Neural cell (in vitro differentiated cells): ENCODE measurements around the gene BRINP1. TPM values are rescaled to one million over a fixed set of nuclear protein-coding genes. Genes with fewer than 3 reads are reported as not detected.

Experiments used
- H2AFZ ChIP-seq: fragments of 200-600, 300-800 bp; sonication (generic), shearing (Covaris generic); 2 replicates; pipeline ENCODE4 v1.6.0; 2014; ENCODE audit warnings: low read depth, mild to moderate bottlenecking, antibody characterized with exemption, low read length, moderate library complexity
- H3F3A ChIP-seq: fragments of 200-600 bp; shearing (Covaris generic); 2 replicates; pipeline ENCODE4 v1.6.1; 2016; ENCODE audit warnings: mild to moderate bottlenecking, moderate library complexity, mixed read lengths, antibody characterized with exemption, low read length; ENCODE audit not compliant: insufficient read depth, poor library complexity, severe bottlenecking
- H3K27ac ChIP-seq: fragments of 200-600, 300-800 bp; sonication (generic), shearing (Covaris generic); 2 replicates; pipeline ENCODE4 v1.5.1; 2014; ENCODE audit warnings: mild to moderate bottlenecking, low read length, moderate library complexity
- H3K27me3 ChIP-seq: fragments of 300-800, 200-600 bp; sonication (generic), shearing (Covaris generic); 2 replicates; pipeline ENCODE4 v1.6.0; 2014; ENCODE audit warnings: mild to moderate bottlenecking, low read depth, low read length, moderate library complexity; ENCODE audit not compliant: insufficient read depth
- H3K36me3 ChIP-seq: fragments of 300-800, 200-600 bp; sonication (generic), shearing (Covaris generic); 2 replicates; pipeline ENCODE4 v1.5.1; 2014; ENCODE audit warnings: mild to moderate bottlenecking, antibody characterized with exemption, low read length, moderate library complexity; ENCODE audit not compliant: insufficient read depth
- H3K4me2 ChIP-seq: fragments of 300-800, 200-600 bp; sonication (generic), shearing (Covaris generic); 2 replicates; pipeline ENCODE4 v1.6.0; 2014; ENCODE audit warnings: mild to moderate bottlenecking, low read length
- H3K4me3 ChIP-seq: fragments of 300-800, 200-600 bp; sonication (generic), shearing (Covaris generic); 2 replicates; pipeline ENCODE4 v1.5.1; 2014; ENCODE audit warnings: mild to moderate bottlenecking, low read length, moderate library complexity
- H3K79me2 ChIP-seq: fragments of 200-600 bp; shearing (Covaris generic); replicated peaks from 2 replicates; pipeline ENCODE4 v1.6.0; 2014; ENCODE audit warnings: mild to moderate bottlenecking, low read length, moderate library complexity; ENCODE audit not compliant: insufficient read depth
- H3K9ac ChIP-seq: fragments of 300-800, 200-600 bp; sonication (generic), shearing (Covaris generic); 2 replicates; pipeline ENCODE4 v1.6.1; 2016; ENCODE audit warnings: mild to moderate bottlenecking, low read length, mixed read lengths
- H3K9me2 ChIP-seq: fragments of 200-600 bp; shearing (Covaris generic); 2 replicates; pipeline ENCODE4 v1.6.1; 2016; ENCODE audit warnings: mild to moderate bottlenecking, low read length, mixed read lengths; ENCODE audit not compliant: insufficient read depth
- H3K9me3 ChIP-seq: fragments of 200-600, 300-800 bp; sonication (generic), shearing (Covaris generic); 2 replicates; pipeline ENCODE4 v1.6.1; 2016; ENCODE audit warnings: mild to moderate bottlenecking, mixed run types, low read length, moderate library complexity, mixed read lengths
- H4K20me1 ChIP-seq: fragments of 200-600 bp; shearing (Covaris generic); 2 replicates; pipeline ENCODE4 v1.6.1; 2016; ENCODE audit warnings: mild to moderate bottlenecking, mixed run types; ENCODE audit not compliant: insufficient read depth
- CTCF ChIP-seq: fragments of 450-650 bp; IDR thresholded peaks from 2 replicates; pipeline ENCODE4 v1.5.1; 2014; ENCODE audit warnings: antibody characterized with exemption, mild to moderate bottlenecking, moderate library complexity; ENCODE audit not compliant: poor library complexity, severe bottlenecking
- EP300 ChIP-seq: fragments of 450-650 bp; conservative IDR thresholded peaks from 2 replicates; pipeline ENCODE4 v1.6.1; 2014; ENCODE audit warnings: antibody characterized with exemption, mild to moderate bottlenecking, moderate library complexity; ENCODE audit not compliant: poor library complexity, severe bottlenecking
- EZH2 ChIP-seq: fragments of 200-600, 300-800 bp; shearing (Covaris generic), sonication (generic); IDR thresholded peaks from 2 replicates; pipeline ENCODE4 v1.6.1; 2014; ENCODE audit warnings: antibody characterized with exemption, low read length, borderline replicate concordance, mild to moderate bottlenecking; ENCODE audit not compliant: insufficient read depth, poor library complexity, severe bottlenecking
- MXI1 ChIP-seq: fragments of 450-650 bp; conservative IDR thresholded peaks from 2 replicates; pipeline ENCODE4 v1.6.1; 2014; ENCODE audit warnings: antibody characterized with exemption, mild to moderate bottlenecking; ENCODE audit not compliant: poor library complexity, severe bottlenecking
- POLR2AphosphoS5 ChIP-seq: IDR thresholded peaks from 2 replicates; pipeline ENCODE4 v1.6.1; 2012
- RAD21 ChIP-seq: fragments of 450-650 bp; conservative IDR thresholded peaks from 2 replicates; pipeline ENCODE4 v1.6.1; 2014; ENCODE audit warnings: antibody characterized with exemption, mild to moderate bottlenecking, moderate library complexity
- REST ChIP-seq: IDR thresholded peaks from 2 replicates; pipeline ENCODE4 v1.6.1; 2012; ENCODE audit warnings: borderline replicate concordance
- SMC3 ChIP-seq: fragments of 450-650 bp; conservative IDR thresholded peaks from 2 replicates; pipeline ENCODE4 v1.6.1; 2014; ENCODE audit warnings: antibody characterized with exemption, mild to moderate bottlenecking, moderate library complexity; ENCODE audit not compliant: poor library complexity
- TAF1 ChIP-seq: IDR thresholded peaks from 2 replicates; pipeline ENCODE4 v1.6.1; 2012; ENCODE audit warnings: low read depth
- polyA plus RNA-seq: library from polyadenylated mRNA; depleted of rRNA; stranded (reverse); fragments of >200 nt; gene quantifications from 2 replicates; pipeline ENCODE4 v1.2.3, GENCODE V29; 2014

The BRINP1 gene
- polyA plus RNA-seq, 1 donor from 2014 or later = 15.6 TPM

GRCh38 chr9:119339056-119339455 is 30.2 kb downstream of the BRINP1 start:
- Histone ChIP-seq H3K27me3 (no peaks in the 10 kb centered on the region), H2AFZ (no peak overlapping the region), H3F3A (no peaks in the 10 kb centered on the region), H3K27ac (no peak overlapping the region), H3K9me2 (no peaks in the 10 kb centered on the region), H3K4me2 (no peak overlapping the region), H3K36me3 (no peaks in the 10 kb centered on the region), H3K4me3 (no peak overlapping the region), H4K20me1 (no peaks in the 10 kb centered on the region), H3K79me2 (no peaks in the 10 kb centered on the region), H3K9ac (no peak overlapping the region), H3K9me3 (no peaks in the 10 kb centered on the region)
- no peak for TF ChIP-seq MXI1
- no peak for TF ChIP-seq EZH2
- no peak for TF ChIP-seq SMC3
- no peak for TF ChIP-seq TAF1
- TF ChIP-seq REST = no peak
- TF ChIP-seq POLR2AphosphoS5 = no peak
- TF ChIP-seq EP300 = no peak
- TF ChIP-seq CTCF = no peak
- no peak for TF ChIP-seq RAD21

- no peaks in the 10 kb centered on the region for H3K27me3 ChIP-seq
- no peak overlapping the region for H3K4me2 ChIP-seq
- no peaks in the 10 kb centered on the region for H3K9me3 ChIP-seq
- H2AFZ ChIP-seq = no peak overlapping the region
- no peaks in the 10 kb centered on the region for H3K9me2 ChIP-seq
- no peaks in the 10 kb centered on the region for H3K79me2 ChIP-seq
- H4K20me1 ChIP-seq = no peaks in the 10 kb centered on the region
- no peaks in the 10 kb centered on the region for H3F3A ChIP-seq
- no peak overlapping the region for H3K27ac ChIP-seq
- H3K9ac ChIP-seq = no peak overlapping the region
- H3K4me3 ChIP-seq = no peak overlapping the region
- TF ChIP-seq REST (no peak), EZH2 (no peak), SMC3 (no peak), EP300 (no peak), MXI1 (no peak), RAD21 (no peak), TAF1 (no peak), CTCF (no peak)
- H3K36me3 ChIP-seq = no peaks in the 10 kb centered on the region
Observed at GRCh38 chr9:119337573-119337972, 31.7 kb downstream of the BRINP1 start.
